ENCODE measurements around the gene FOXD4L6. TPM values are rescaled to one million over a fixed set of nuclear protein-coding genes. Genes with fewer than 3 reads are reported as not detected.
"Not testable (repeated sequence)": the region's sequence is repeated elsewhere in the genome, so short reads cannot be mapped to it uniquely, and the experiment has no call there.

The FOXD4L6 gene
- not detected for total RNA-seq
- long read RNA-seq, result 0 reads

GRCh38 chr9:41128581-41128980, at the start of gene FOXD4L6:
Gene FOXD4L6 (minus strand): TSS chr9:41128681. CDS start chr9:41128383, 298 bp downstream.
- intact Hi-C loops (cut with micrococcal nuclease); DNase-seq; ATAC-seq: not testable (repeated sequence)

GRCh38 chr9:41174994-41175393, 46.5 kb upstream of the FOXD4L6 start:
- DNase-seq; ATAC-seq; intact Hi-C loops (cut with micrococcal nuclease): not testable (repeated sequence)

GRCh38 chr9:41150116-41150515, 21.6 kb upstream of the FOXD4L6 start:
- intact Hi-C loops (cut with micrococcal nuclease); ATAC-seq: not testable (repeated sequence)
- peak; percentile 2 for DNase-seq

DNA sequence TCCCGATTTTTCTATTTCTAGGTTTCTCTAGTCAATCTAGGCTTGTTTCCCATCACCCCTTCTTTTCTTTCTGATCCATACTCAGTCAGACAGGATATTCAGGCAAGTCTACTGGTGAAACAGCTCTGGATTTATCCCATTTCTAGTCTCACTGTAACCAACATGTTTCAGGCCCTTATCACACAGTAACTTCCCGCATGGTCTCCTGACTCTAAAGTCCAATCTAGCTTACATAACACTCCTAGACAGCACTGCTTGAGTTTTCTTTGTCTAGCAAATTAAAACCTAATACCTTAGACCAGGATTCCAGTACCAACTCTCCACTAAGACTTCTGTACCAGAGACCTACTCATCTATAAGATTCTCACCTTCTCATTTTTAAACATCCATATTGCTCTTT, 13.4 kb upstream of the FOXD4L6 start:
- ATAC-seq; DNase-seq; intact Hi-C loops (cut with micrococcal nuclease): not testable (repeated sequence)

- ATAC-seq, result not testable (repeated sequence)
Measured at GRCh38 chr9:41126746-41127446, 1.6 kb downstream of the FOXD4L6 start.

GRCh38 chr9:41125936-41126335, 2.5 kb downstream of the FOXD4L6 start:
- ATAC-seq; DNase-seq; intact Hi-C loops (cut with micrococcal nuclease): not testable (repeated sequence)

More at GRCh38 chr9:41126746-41127446, 1.6 kb downstream of the FOXD4L6 start:
- DNase-seq, result peak; percentile 6
- intact Hi-C loops (cut with micrococcal nuclease), result not testable (repeated sequence)

DNA sequence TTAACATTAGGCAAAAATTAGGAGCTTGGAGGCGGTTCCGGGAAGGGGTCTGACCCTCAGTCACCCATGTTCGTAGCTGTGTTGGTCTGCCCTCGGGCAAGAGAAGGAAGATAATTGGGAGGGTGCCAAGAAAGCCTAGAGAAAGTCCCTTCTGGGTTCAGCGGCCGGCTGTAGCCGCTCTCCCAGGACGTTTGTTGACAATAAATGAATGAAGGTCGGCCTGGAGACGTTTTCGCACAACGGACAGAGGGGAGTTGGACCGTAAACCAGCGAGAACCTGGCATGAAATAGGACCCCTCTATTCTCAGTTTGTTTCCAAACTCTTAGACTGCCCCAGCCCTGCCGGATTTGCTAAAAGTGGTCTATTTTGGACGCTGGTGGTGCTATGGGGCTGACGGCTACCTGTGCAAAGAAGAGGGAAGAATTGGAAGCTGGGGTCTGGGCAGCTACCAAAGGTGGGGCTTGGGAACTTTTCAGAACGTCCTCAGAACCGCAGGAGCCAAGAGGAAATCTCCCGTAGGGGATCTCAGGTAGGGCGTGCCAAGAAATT, 3.3 kb downstream of the FOXD4L6 start:
- ATAC-seq; DNase-seq; intact Hi-C loops (cut with micrococcal nuclease): not testable (repeated sequence)

DNA sequence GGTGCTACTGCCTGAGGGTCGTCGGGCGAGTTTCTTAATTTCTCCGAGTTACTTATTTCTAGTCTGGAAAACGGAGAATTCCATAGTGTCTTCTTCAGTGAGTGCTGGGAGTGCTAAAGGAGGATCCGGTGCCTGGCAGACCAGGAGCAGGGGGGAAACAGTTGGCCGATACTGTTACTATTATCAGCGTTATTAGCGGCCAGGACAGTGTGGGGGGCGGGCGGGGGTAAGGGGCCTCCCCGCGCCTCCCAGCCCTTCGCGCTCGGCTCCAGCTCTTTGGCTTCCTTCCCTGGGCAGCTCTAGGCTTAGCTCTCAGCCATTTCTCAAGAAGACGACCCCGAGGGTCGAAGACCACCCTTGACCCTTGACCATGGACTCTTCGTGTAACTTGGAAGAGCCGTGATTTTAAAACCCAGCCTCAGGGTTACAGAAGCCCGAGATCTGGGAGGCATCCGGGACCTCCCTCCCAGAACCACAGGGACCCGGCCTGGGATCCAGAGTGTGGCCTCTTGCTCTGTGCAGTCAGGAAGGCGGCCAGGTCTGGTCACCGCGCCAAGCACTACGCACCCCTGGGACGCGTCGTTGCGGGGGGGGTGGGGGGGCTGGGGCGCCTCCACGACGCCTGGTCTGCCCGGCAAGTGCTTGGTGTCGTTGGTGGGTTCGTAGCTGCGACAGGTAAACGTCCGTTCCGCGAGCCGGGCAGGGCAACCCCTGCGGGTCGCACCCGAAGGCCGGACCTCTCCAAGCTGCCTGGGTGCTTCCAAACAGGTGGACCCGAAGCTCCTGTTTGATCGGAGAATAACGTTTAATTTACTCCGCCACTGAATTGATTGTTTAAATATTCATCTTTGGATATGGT, 4.0 kb downstream of the FOXD4L6 start:
- DNase-seq; intact Hi-C loops (cut with micrococcal nuclease): not testable (repeated sequence)
- ATAC-seq, result peak; percentile 21

GRCh38 chr9:41123812-41124211, 4.7 kb downstream of the FOXD4L6 start:
- intact Hi-C loops (cut with micrococcal nuclease); DNase-seq: not testable (repeated sequence)
- peak; percentile 28 for ATAC-seq

- intact Hi-C loops (cut with micrococcal nuclease); DNase-seq; ATAC-seq: not testable (repeated sequence)
Measured at GRCh38 chr9:41123396-41123795, 5.1 kb downstream of the FOXD4L6 start.

- ATAC-seq; intact Hi-C loops (cut with micrococcal nuclease); DNase-seq: not testable (repeated sequence)
Measured at GRCh38 chr9:41120696-41121095, 7.8 kb downstream of the FOXD4L6 start.

DNA sequence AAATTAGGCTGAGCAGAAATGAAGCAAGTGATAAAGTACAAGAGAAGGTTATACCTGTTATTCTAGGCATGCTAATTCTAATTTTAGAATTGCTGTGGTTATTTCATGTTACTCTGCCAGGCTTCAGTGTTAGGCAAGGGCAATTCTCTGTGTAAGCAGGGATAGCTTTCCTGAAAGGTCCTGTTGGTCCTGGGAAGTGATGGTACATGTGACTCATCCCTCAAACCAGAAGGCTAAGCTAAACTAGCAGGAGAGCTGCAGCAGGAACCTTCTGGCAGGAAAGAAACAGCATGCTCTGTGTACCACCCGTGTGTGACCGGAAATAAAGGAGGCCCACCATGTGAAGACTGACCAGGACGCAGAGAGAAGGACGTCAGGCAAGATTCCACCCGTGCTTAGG, 8.8 kb downstream of the FOXD4L6 start:
- intact Hi-C loops (cut with micrococcal nuclease); ATAC-seq: not testable (repeated sequence)

DNA sequence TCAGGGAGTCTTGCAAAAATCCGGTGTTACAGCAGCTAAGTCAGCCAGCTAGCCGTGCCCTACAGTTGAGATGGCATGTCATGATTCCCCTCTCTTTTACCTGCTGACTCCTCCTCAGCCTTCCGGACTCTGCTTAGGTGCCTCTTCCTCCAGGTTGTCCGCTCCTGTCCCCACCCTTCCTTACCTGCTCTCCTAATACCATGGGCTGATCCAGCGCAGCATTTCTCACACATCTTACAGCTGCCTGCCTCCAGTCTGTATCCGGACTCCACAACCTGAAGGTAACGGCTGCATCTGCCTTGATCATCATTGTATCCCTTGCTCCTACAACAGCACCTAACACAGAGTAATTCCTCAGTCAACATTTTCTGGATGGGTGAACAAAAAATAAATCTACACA, 9.2 kb downstream of the FOXD4L6 start:
- intact Hi-C loops (cut with micrococcal nuclease); ATAC-seq; DNase-seq: not testable (repeated sequence)

More for the DNA sequence above, 8.8 kb downstream of the FOXD4L6 start:
- DNase-seq, result not testable (repeated sequence)

DNA sequence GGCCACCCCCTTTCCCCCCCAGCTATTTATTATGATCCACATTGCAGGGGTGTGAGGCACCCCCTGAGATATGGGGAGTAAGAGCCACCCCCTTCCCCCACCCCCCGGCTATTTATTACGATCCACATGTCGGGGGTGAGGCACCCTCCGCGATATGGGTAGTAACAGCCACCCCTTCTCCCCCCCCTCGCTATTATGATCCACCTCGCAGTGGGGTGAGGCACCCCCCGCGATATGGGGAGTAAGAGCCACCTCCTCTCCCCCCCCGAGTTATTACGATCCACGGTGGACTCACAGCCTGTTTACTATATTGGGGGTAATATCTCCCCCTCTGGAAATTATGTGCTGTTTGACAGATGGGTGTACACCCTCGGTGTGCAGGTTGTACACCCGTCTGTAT, 15.1 kb downstream of the FOXD4L6 start:
- ATAC-seq; intact Hi-C loops (cut with micrococcal nuclease); DNase-seq: not testable (repeated sequence)

GRCh38 chr9:41111414-41111813, 17.1 kb downstream of the FOXD4L6 start:
- DNase-seq; ATAC-seq; intact Hi-C loops (cut with micrococcal nuclease): not testable (repeated sequence)

DNA sequence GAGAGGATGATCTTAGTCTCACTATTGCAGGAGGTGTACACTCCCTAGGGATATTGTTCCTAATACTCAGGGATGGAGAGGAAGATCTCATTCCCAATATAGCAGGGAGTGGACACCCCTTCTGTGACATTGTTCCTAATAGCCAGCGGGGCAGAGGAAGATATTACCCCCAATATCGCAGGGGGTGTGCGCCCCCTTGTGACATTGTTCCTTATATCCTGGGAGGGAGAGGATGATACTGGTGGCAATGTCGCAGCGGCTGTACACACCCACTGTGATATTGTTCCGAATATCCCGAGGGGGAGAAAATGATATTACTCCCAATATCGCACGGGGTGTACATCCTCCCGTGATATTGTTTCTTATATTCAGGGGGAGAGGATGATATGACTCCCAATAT, 17.6 kb downstream of the FOXD4L6 start:
- ATAC-seq; intact Hi-C loops (cut with micrococcal nuclease); DNase-seq: not testable (repeated sequence)

- DNase-seq; intact Hi-C loops (cut with micrococcal nuclease); ATAC-seq: not testable (repeated sequence)
Measured at GRCh38 chr9:41109253-41109652, 19.2 kb downstream of the FOXD4L6 start.

- ATAC-seq, DNase-seq: not testable (repeated sequence)
Measured at GRCh38 chr9:41108816-41109215, 19.7 kb downstream of the FOXD4L6 start.

DNA sequence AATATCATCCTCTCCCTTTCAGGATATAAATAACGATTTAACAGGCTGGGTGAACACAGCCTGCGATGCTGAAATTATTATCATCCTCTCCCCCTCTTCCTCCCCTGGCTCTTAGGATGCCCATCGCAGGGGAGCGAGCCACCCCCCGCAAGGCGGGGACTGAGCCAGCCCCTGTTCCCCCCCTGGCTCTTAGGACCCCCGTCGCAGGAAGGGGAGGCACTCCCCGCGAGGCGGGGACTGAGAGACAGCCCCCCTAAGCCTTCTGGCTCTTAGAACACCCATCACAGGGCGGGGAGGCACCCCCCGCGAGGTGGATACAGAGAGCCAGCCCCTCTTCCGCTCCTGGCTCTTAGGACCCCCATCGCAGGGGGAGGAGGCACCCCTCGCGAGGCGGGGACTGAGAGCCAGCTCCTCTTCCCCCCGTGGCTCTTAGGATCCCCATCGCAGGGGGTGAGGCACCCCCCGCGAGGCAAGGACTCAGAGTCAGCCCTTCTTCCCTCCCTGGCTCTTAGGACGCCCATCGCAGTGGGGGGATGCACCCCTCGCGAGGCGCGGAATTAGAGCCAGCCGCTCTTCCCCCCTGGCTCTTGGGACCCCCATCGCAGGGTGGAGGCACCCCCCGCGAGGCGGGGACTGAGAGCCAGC, 21.9 kb downstream of the FOXD4L6 start:
- intact Hi-C loops (cut with micrococcal nuclease); ATAC-seq: not testable (repeated sequence)

More at GRCh38 chr9:41108816-41109215, 19.7 kb downstream of the FOXD4L6 start:
- intact Hi-C loops (cut with micrococcal nuclease), result not testable (repeated sequence)

More for the DNA sequence above, 21.9 kb downstream of the FOXD4L6 start:
- DNase-seq, result not testable (repeated sequence)

Data from left ventricle myocardium superior (tissue), 1 donor.